Muscle of leg (tissue), 11 donors: ENCODE results near the gene MSI2. TPM values are rescaled to one million over a fixed set of nuclear protein-coding genes. Genes with fewer than 3 reads are reported as not detected.

Source experiments
- DNase-seq: peaks from one replicate; pipeline ENCODE4 v3.0.0; 2013
- H3K27ac ChIP-seq: one replicate; pipeline ENCODE4 v1.5.1; 2013; ENCODE audit warnings: mild to moderate bottlenecking, low read length, control low read depth
- H3K27me3 ChIP-seq: one replicate; pipeline ENCODE4 v1.6.1; 2013; ENCODE audit warnings: low read length; ENCODE audit not compliant: control insufficient read depth, insufficient read depth
- H3K36me3 ChIP-seq: one replicate; pipeline ENCODE4 v1.6.1; 2013; ENCODE audit warnings: low read length; ENCODE audit not compliant: control insufficient read depth, insufficient read depth
- H3K4me1 ChIP-seq: one replicate; pipeline ENCODE4 v1.6.1; 2013; ENCODE audit warnings: low read length; ENCODE audit not compliant: control insufficient read depth, insufficient read depth
- H3K4me3 ChIP-seq: one replicate; pipeline ENCODE4 v1.5.1; 2013; ENCODE audit warnings: low read length, control low read depth
- H3K9me3 ChIP-seq: replicated peaks from 2 replicates; pipeline ENCODE4 v1.6.1; 2013; ENCODE audit warnings: low read depth, low read length; ENCODE audit not compliant: control insufficient read depth
- WGBS: methylation state at CpG from one replicate; pipeline ENCODE4 v1.1.5; 2013; ENCODE audit warnings: missing lambda C conversion rate; ENCODE audit not compliant: insufficient coverage; 5-methylcytosine and 5-hydroxymethylcytosine counted together
- polyA plus RNA-seq, 8 donors: library from polyadenylated mRNA; unstranded; fragments of 120-200 nt; gene quantifications; one replicate each; pipeline versions ENCODE4 v1.2.1 to v1.2.3, GENCODE V29; 2013; ENCODE audit warnings: inconsistent platforms in 1 of 8, low replicate concordance in 1 of 8; ENCODE audit not compliant: insufficient read length in 8 of 8, insufficient read depth in 1 of 8
- total RNA-seq: library from RNA; stranded (reverse); fragments of 120-200 nt; gene quantifications from one replicate; pipeline ENCODE4 v1.2.4, GENCODE V29; 2013

MSI2 gene
- total and polyA plus RNA-seq, 9 donors: 21.5 to 32.0 (median 27.4) TPM

GRCh38 chr17:57276621-57277020 lies 20.3 kb downstream of the MSI2 start:
- H3K27ac ChIP-seq: no peak overlapping the region
- peaks cover 12% of the 10 kb centered on the region for H3K4me1 ChIP-seq
- WGBS: 92% methylated on average over 6 of the region's 9 CpGs
- no peak for DNase-seq
- no peaks in the 10 kb centered on the region for H3K9me3 ChIP-seq
- no peaks in the 10 kb centered on the region for H3K27me3 ChIP-seq
- H3K4me3 ChIP-seq: no peak overlapping the region
- H3K36me3 ChIP-seq: peaks cover 14% of the 10 kb centered on the region

GRCh38 chr17:57277923-57278604 lies 21.7 kb downstream of the MSI2 start:
- Histone ChIP-seq H3K27ac (no peak overlapping the region), H3K9me3 (no peaks in the 10 kb centered on the region), H3K4me1 (peaks cover 22% of the 10 kb centered on the region), H3K27me3 (no peaks in the 10 kb centered on the region), H3K4me3 (no peak overlapping the region), H3K36me3 (peaks cover 5% of the 10 kb centered on the region)
- no peak for DNase-seq
- WGBS: no CpG with 5 or more reads among the region's 8 CpGs

GRCh38 chr17:57278740-57279387 lies 22.5 kb downstream of the MSI2 start:
- Histone ChIP-seq H3K4me3 (no peak overlapping the region), H3K36me3 (peaks cover 5% of the 10 kb centered on the region), H3K4me1 (peaks cover 24% of the 10 kb centered on the region), H3K9me3 (no peaks in the 10 kb centered on the region), H3K27ac (no peak overlapping the region), H3K27me3 (no peaks in the 10 kb centered on the region)
- 90% methylated on average over 10 of the region's 10 CpGs for WGBS
- DNase-seq: no peak

GRCh38 chr17:57279432-57279831 lies 23.1 kb downstream of the MSI2 start:
- peaks cover 5% of the 10 kb centered on the region for H3K36me3 ChIP-seq
- H3K9me3 ChIP-seq: no peaks in the 10 kb centered on the region
- H3K4me3 ChIP-seq: no peak overlapping the region
- no peak for DNase-seq
- H3K27me3 ChIP-seq: no peaks in the 10 kb centered on the region
- peaks cover 24% of the 10 kb centered on the region for H3K4me1 ChIP-seq
- 100% methylated on average over 3 of the region's 3 CpGs for WGBS
- H3K27ac ChIP-seq: no peak overlapping the region

- H3K4me1 ChIP-seq: peaks cover 41% of the 10 kb centered on the region
- H3K27me3 ChIP-seq: peaks cover 2% of the 10 kb centered on the region
- no peak overlapping the region for H3K4me3 ChIP-seq
- peak overlapping the region; percentile 75 for H3K27ac ChIP-seq
- WGBS: 96% methylated on average over 2 of the region's 4 CpGs
- H3K36me3 ChIP-seq: peaks cover 5% of the 10 kb centered on the region
- no peak for DNase-seq
- no peaks in the 10 kb centered on the region for H3K9me3 ChIP-seq
These were observed 25.6 kb downstream of the MSI2 start for GRCh38 chr17:57281887-57282286.

GRCh38 chr17:57282296-57282695 lies 26.0 kb downstream of the MSI2 start:
- Histone ChIP-seq H3K36me3 (peaks cover 5% of the 10 kb centered on the region), H3K4me1 (peaks cover 44% of the 10 kb centered on the region), H3K27ac (peak overlapping the region; percentile 75), H3K4me3 (no peak overlapping the region), H3K27me3 (peaks cover 2% of the 10 kb centered on the region), H3K9me3 (no peaks in the 10 kb centered on the region)
- peak; percentile 30 for DNase-seq
- no CpG with 5 or more reads among the region's 1 CpG for WGBS

GRCh38 chr17:57283203-57283971 lies 27.1 kb downstream of the MSI2 start:
- no peak overlapping the region for H3K4me3 ChIP-seq
- WGBS: 69% methylated on average over 9 of the region's 18 CpGs
- peaks cover 5% of the 10 kb centered on the region for H3K36me3 ChIP-seq
- H3K27ac ChIP-seq: peak overlapping the region; percentile 31
- H3K9me3 ChIP-seq: no peaks in the 10 kb centered on the region
- no peak for DNase-seq
- H3K27me3 ChIP-seq: peaks cover 2% of the 10 kb centered on the region
- peaks cover 55% of the 10 kb centered on the region for H3K4me1 ChIP-seq

GRCh38 chr17:57284583-57284982 lies 28.3 kb downstream of the MSI2 start:
- no CpG with 5 or more reads among the region's 3 CpGs for WGBS
- no peak overlapping the region for H3K27ac ChIP-seq
- H3K9me3 ChIP-seq: no peaks in the 10 kb centered on the region
- peaks cover 2% of the 10 kb centered on the region for H3K27me3 ChIP-seq
- DNase-seq: no peak
- H3K4me1 ChIP-seq: peaks cover 66% of the 10 kb centered on the region
- H3K36me3 ChIP-seq: no peaks in the 10 kb centered on the region
- H3K4me3 ChIP-seq: no peak overlapping the region

GRCh38 chr17:57284984-57285646 lies 28.8 kb downstream of the MSI2 start:
- Histone ChIP-seq H3K9me3 (no peaks in the 10 kb centered on the region), H3K4me3 (no peak overlapping the region), H3K4me1 (peaks cover 70% of the 10 kb centered on the region), H3K27me3 (peaks cover 2% of the 10 kb centered on the region), H3K27ac (no peak overlapping the region), H3K36me3 (no peaks in the 10 kb centered on the region)
- 55% methylated on average over 7 of the region's 13 CpGs for WGBS
- DNase-seq: peak; percentile 26

GRCh38 chr17:57285701-57286100 lies 29.4 kb downstream of the MSI2 start:
- H3K27ac ChIP-seq: no peak overlapping the region
- WGBS: no CpG with 5 or more reads among the region's 5 CpGs

More at GRCh38 chr17:57285701-57286100, 29.4 kb downstream of the MSI2 start:
- Histone ChIP-seq H3K36me3 (no peaks in the 10 kb centered on the region), H3K27me3 (peaks cover 2% of the 10 kb centered on the region), H3K4me1 (peaks cover 67% of the 10 kb centered on the region), H3K4me3 (no peak overlapping the region), H3K9me3 (no peaks in the 10 kb centered on the region)
- no peak for DNase-seq
